Measurements from ENCODE around the gene NXPE4. TPM values are rescaled to one million over a fixed set of nuclear protein-coding genes. Genes with fewer than 3 reads are reported as not detected.

NXPE4 gene
- total and polyA plus RNA-seq, 9 of the 15 experiments (the other 6 are each of a cell fraction or from before 2014, with no cell fraction given), result not detected

- H3K4me3 ChIP-seq, result no peak overlapping the region
- 1% methylated on average over 8 of the region's 8 CpGs for WGBS (ENCODE audit: insufficient coverage, low coverage, missing lambda C conversion rate)
- H3K4me1 ChIP-seq (replicated peaks in 1 of 2; ENCODE audit: control insufficient read depth in 2 of 2, insufficient read depth in 2 of 2, low read length in 2 of 2), result no peaks in the 10 kb centered on the region
- intact Hi-C loops (cut with micrococcal nuclease), result no loop called here
- no peaks in the 10 kb centered on the region for H3K9me1 ChIP-seq (ENCODE audit: control insufficient read depth, insufficient read depth, low read length)
- H3K36me3 ChIP-seq (ENCODE audit: control insufficient read depth, insufficient read depth, low read length), result no peaks in the 10 kb centered on the region
- POLR2A ChIA-PET, result no interaction called here
- no peaks in the 10 kb centered on the region for H4K20me1 ChIP-seq (replicated peaks; ENCODE audit: control insufficient read depth, insufficient read depth, low read length)
- TF ChIP-seq PHB2 (IDR thresholded peaks at IDR 0.05; ENCODE audit: low read depth) (no peak), THRA (IDR thresholded peaks at IDR 0.05) (no peak), ZBTB49 (CRISPR knock-in tag; IDR thresholded peaks at IDR 0.05; ENCODE audit: borderline replicate concordance) (no peak)
- no peak overlapping the region for H3K9ac ChIP-seq (ENCODE audit: insufficient read depth in 1 of 2, low read depth in 2 of 2, low read length in 2 of 2)
- H2AFZ ChIP-seq (ENCODE audit: low read depth, low read length), result no peak overlapping the region
- no TSS peak for BruUV-seq (replicated peaks)
- H3K27ac ChIP-seq (ENCODE audit: extremely low read depth, low read depth, low read length), result no peak overlapping the region
- peaks cover 17% of the 10 kb centered on the region for H3K9me3 ChIP-seq (replicated peaks; ENCODE audit: control insufficient read depth, insufficient read depth, low read depth, low read length)
- DNase-seq (ENCODE audit: extremely low read depth in 1 of 4, low spot score in 3 of 4), result no peak
- no peaks in the 10 kb centered on the region for H3K27me3 ChIP-seq (ENCODE audit: control insufficient read depth in 2 of 2, insufficient read depth in 2 of 2, low read length in 2 of 2)
- H3K79me2 ChIP-seq (ENCODE audit: control insufficient read depth, insufficient read depth, low read length), result no peaks in the 10 kb centered on the region
- CTCF ChIA-PET (ENCODE audit: low intra/inter-chr PET ratio), result no interaction called here
- FAIRE-seq, result no peak
- no peak overlapping the region for H3K4me2 ChIP-seq (ENCODE audit: insufficient read depth, low read length)
- no peak for ATAC-seq
- in situ Hi-C loops (cut with MboI), result no loop called here
These were observed 20.9 kb upstream of the NXPE4 start for GRCh38 chr11:114616516-114616915.

Data from K562 (cell line).